Cardiac muscle cell (in vitro differentiated cells and primary cell): ENCODE measurements around the gene CACNA1C. TPM values are rescaled to one million over a fixed set of nuclear protein-coding genes. Genes with fewer than 3 reads are reported as not detected.
A peak's percentile ranks its signal among the peaks of the same experiment; 100 is the strongest.

ENCODE experiments used
- DNase-seq, 2 donors: peaks; one replicate each; pipeline versions ENCODE4 v3.0.0 to v3.0.0-alpha.2; 2010 to 2017; ENCODE audit warnings: low read depth in 1 of 2, low spot score in 1 of 2
- H3K27ac ChIP-seq: fragments of 200-600 bp; sonication (generic); 2 replicates; pipeline ENCODE4 v1.5.1; 2016
- H3K27me3 ChIP-seq: fragments of 200-600 bp; sonication (generic); 2 replicates; pipeline ENCODE4 v1.6.0; 2016; ENCODE audit warnings: control low read depth
- H3K36me3 ChIP-seq: fragments of 200-600 bp; sonication (generic); 2 replicates; pipeline ENCODE4 v1.5.1; 2016; ENCODE audit warnings: control low read depth
- H3K4me1 ChIP-seq: fragments of 200-600 bp; sonication (generic); 2 replicates; pipeline ENCODE4 v1.8.1; 2017; ENCODE audit warnings: low read depth, mild to moderate bottlenecking, mixed run types
- H3K4me3 ChIP-seq: fragments of 200-600 bp; sonication (generic); 2 replicates; pipeline ENCODE4 v1.5.1; 2016; ENCODE audit warnings: mild to moderate bottlenecking
- H3K9me3 ChIP-seq: fragments of 200-600 bp; sonication (generic); 2 replicates; pipeline ENCODE4 v1.5.1; 2017; ENCODE audit warnings: low read depth, mild to moderate bottlenecking, control low read depth
- CTCF ChIP-seq: IDR thresholded peaks from 2 replicates; pipeline ENCODE4 v1.5.1; 2012; ENCODE audit warnings: low read depth, mild to moderate bottlenecking, low read length
- polyA plus RNA-seq: library from polyadenylated mRNA; unstranded; fragments of >200 nt; fragmentation: Nextera tagmentation; extraction: Ambion mirVana; gene quantifications from 2 replicates; pipeline ENCODE4 v1.2.1, GENCODE V29; 2016
- total RNA-seq: library from RNA; depleted of rRNA; stranded (reverse); fragments of >200 nt; gene quantifications from 2 replicates; pipeline ENCODE4 v1.2.3, GENCODE V29; 2016

CACNA1C gene
- total and polyA plus RNA-seq, 2 experiments from 2014 or later: 40.8 to 77.8 TPM

GRCh38 chr12:2297004-2297403 lies 244.2 kb downstream of the CACNA1C start:
- TF ChIP-seq CTCF: no peak
- H3K4me3 ChIP-seq: no peak overlapping the region
- H3K36me3 ChIP-seq: no peaks in the 10 kb centered on the region
- peak overlapping the region; percentile 4 for H3K27ac ChIP-seq
- H3K9me3 ChIP-seq: no peaks in the 10 kb centered on the region
- peak in 1 of 2 donors; percentile 45 for DNase-seq
- H3K4me1 ChIP-seq: peaks cover 35% of the 10 kb centered on the region
- H3K27me3 ChIP-seq: no peaks in the 10 kb centered on the region

GRCh38 chr12:2297658-2298057 lies 244.9 kb downstream of the CACNA1C start:
- Histone ChIP-seq H3K36me3 (no peaks in the 10 kb centered on the region), H3K4me3 (no peak overlapping the region), H3K4me1 (peaks cover 28% of the 10 kb centered on the region), H3K27ac (peak overlapping the region; percentile 4), H3K9me3 (no peaks in the 10 kb centered on the region), H3K27me3 (no peaks in the 10 kb centered on the region)
- TF ChIP-seq CTCF: no peak
- DNase-seq: no peak

- H3K4me3 ChIP-seq: no peak overlapping the region
- peaks cover 21% of the 10 kb centered on the region for H3K4me1 ChIP-seq
- TF ChIP-seq CTCF: no peak
- H3K27me3 ChIP-seq: no peaks in the 10 kb centered on the region
- H3K36me3 ChIP-seq: no peaks in the 10 kb centered on the region
- DNase-seq: no peak
- H3K9me3 ChIP-seq: no peaks in the 10 kb centered on the region
- no peak overlapping the region for H3K27ac ChIP-seq
Measured at GRCh38 chr12:2298556-2299200, 245.9 kb downstream of the CACNA1C start.

- DNase-seq: no peak
- no peak for TF ChIP-seq CTCF
Measured at GRCh38 chr12:2299206-2299605, 246.4 kb downstream of the CACNA1C start.

GRCh38 chr12:2300168-2300567 lies 247.4 kb downstream of the CACNA1C start:
- no peak overlapping the region for H3K4me3 ChIP-seq
- no peaks in the 10 kb centered on the region for H3K36me3 ChIP-seq
- H3K27ac ChIP-seq: no peak overlapping the region
- H3K27me3 ChIP-seq: no peaks in the 10 kb centered on the region
- H3K4me1 ChIP-seq: peaks cover 29% of the 10 kb centered on the region
- TF ChIP-seq CTCF: no peak
- H3K9me3 ChIP-seq: no peaks in the 10 kb centered on the region
- no peak for DNase-seq

More at GRCh38 chr12:2299206-2299605, 246.4 kb downstream of the CACNA1C start:
- peaks cover 24% of the 10 kb centered on the region for H3K4me1 ChIP-seq
- H3K4me3 ChIP-seq: no peak overlapping the region
- no peaks in the 10 kb centered on the region for H3K9me3 ChIP-seq
- H3K36me3 ChIP-seq: no peaks in the 10 kb centered on the region
- no peaks in the 10 kb centered on the region for H3K27me3 ChIP-seq
- no peak overlapping the region for H3K27ac ChIP-seq
